Ishikawa (cell line): Measurements from ENCODE around the gene ANO7.

ENCODE experiments used
- EP300 ChIP-seq: IDR thresholded peaks from 2 replicates; pipeline ENCODE4 v1.6.1; 2012; ENCODE audit warnings: borderline replicate concordance
- RAD21 ChIP-seq: IDR thresholded peaks from 2 replicates; pipeline ENCODE4 v1.6.1; 2012; ENCODE audit warnings: low read depth
- TAF1 ChIP-seq: IDR thresholded peaks from 2 replicates; pipeline ENCODE4 v1.6.1; 2012; ENCODE audit warnings: low read depth, mild to moderate bottlenecking
- TCF12 ChIP-seq: IDR thresholded peaks from 2 replicates; pipeline ENCODE4 v1.6.1; 2012; ENCODE audit warnings: low read depth
- TEAD4 ChIP-seq: IDR thresholded peaks from 2 replicates; pipeline ENCODE4 v1.6.1; 2012
- USF1 ChIP-seq: IDR thresholded peaks from 2 replicates; pipeline ENCODE4 v1.6.1; 2012
- TF ChIP-seq, protein P1 (sequence below): IDR thresholded peaks from 2 replicates; pipeline ENCODE4 v1.6.1; 2012; ENCODE audit warnings: low read depth, mild to moderate bottlenecking

GRCh38 chr2:241214209-241214608 lies 25.7 kb downstream of the ANO7 start:
- TF ChIP-seq TAF1, result no peak
- TF ChIP-seq, protein P1, sequence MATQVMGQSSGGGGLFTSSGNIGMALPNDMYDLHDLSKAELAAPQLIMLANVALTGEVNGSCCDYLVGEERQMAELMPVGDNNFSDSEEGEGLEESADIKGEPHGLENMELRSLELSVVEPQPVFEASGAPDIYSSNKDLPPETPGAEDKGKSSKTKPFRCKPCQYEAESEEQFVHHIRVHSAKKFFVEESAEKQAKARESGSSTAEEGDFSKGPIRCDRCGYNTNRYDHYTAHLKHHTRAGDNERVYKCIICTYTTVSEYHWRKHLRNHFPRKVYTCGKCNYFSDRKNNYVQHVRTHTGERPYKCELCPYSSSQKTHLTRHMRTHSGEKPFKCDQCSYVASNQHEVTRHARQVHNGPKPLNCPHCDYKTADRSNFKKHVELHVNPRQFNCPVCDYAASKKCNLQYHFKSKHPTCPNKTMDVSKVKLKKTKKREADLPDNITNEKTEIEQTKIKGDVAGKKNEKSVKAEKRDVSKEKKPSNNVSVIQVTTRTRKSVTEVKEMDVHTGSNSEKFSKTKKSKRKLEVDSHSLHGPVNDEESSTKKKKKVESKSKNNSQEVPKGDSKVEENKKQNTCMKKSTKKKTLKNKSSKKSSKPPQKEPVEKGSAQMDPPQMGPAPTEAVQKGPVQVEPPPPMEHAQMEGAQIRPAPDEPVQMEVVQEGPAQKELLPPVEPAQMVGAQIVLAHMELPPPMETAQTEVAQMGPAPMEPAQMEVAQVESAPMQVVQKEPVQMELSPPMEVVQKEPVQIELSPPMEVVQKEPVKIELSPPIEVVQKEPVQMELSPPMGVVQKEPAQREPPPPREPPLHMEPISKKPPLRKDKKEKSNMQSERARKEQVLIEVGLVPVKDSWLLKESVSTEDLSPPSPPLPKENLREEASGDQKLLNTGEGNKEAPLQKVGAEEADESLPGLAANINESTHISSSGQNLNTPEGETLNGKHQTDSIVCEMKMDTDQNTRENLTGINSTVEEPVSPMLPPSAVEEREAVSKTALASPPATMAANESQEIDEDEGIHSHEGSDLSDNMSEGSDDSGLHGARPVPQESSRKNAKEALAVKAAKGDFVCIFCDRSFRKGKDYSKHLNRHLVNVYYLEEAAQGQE, result no peak
- no peak for TF ChIP-seq EP300
- TF ChIP-seq RAD21, result no peak
- TF ChIP-seq TEAD4, result no peak
- no peak for TF ChIP-seq USF1
- no peak for TF ChIP-seq TCF12
